ENCODE data around the gene CEP131.

GRCh38 chr17:81252326-81252986 lies 29.7 kb upstream of the CEP131 start:
- no peak for TF ChIP-seq CTCF (IDR thresholded peaks at IDR 0.05)
- no peak for TF ChIP-seq POLR2A (IDR thresholded peaks at IDR 0.05)
